Activated naive CD8-positive, alpha-beta T cell treated with anti-CD3 and anti-CD28 coated beads for 36 hours (primary cell): ENCODE data around the gene EPG5. TPM values are rescaled to one million over a fixed set of nuclear protein-coding genes. Genes with fewer than 3 reads are reported as not detected.

Experiments used
- DNase-seq: peaks from one replicate; pipeline ENCODE4 v3.0.0; 2021
- H3K27ac Mint-ChIP-seq: one replicate; pipeline ENCODE4 v1.8.0; 2022; ENCODE audit warnings: mild to moderate bottlenecking, moderate library complexity, mixed read lengths
- H3K27me3 Mint-ChIP-seq: one replicate; pipeline ENCODE4 v1.8.0; 2022; ENCODE audit warnings: mild to moderate bottlenecking, mixed read lengths
- H3K36me3 Mint-ChIP-seq: one replicate; pipeline ENCODE4 v1.8.0; 2021; ENCODE audit warnings: mild to moderate bottlenecking, mixed read lengths
- H3K4me1 Mint-ChIP-seq: one replicate; pipeline ENCODE4 v1.8.0; 2021; ENCODE audit warnings: mixed read lengths
- H3K4me3 Mint-ChIP-seq: one replicate; pipeline ENCODE4 v1.8.0; 2022; ENCODE audit warnings: mild to moderate bottlenecking, moderate library complexity, mixed read lengths
- H3K9me3 Mint-ChIP-seq: one replicate; pipeline ENCODE4 v1.8.0; 2022; ENCODE audit warnings: mixed read lengths
- total RNA-seq, 2 experiments: library from RNA; stranded (reverse); gene quantifications; one replicate each; pipeline ENCODE4 v1.2.3, GENCODE V29; 2021

The EPG5 gene
- total RNA-seq, 2 experiments from 2014 or later = 12.9 to 13.8 TPM

DNA sequence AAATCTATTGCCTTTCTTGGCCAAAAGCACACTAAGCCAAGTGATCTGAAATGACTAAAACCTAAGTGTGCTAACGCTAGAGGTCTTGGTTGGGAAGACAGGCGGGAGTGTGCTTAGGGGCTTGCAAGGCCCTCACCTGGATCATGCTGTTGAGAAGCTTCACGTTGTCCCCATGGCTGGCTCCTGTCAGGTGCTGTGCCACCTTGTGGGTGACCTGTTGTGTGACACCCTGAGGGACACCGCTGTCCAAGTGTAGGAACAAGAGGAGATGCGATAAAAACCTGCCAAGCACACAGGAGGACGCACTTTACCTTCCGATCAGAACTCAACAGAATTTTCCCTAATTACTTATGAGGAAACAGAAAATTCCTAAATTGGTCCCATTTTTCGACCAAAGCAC, 50.8 kb downstream of the EPG5 start:
- Mint-ChIP-seq H3K4me3 (no peak overlapping the region), H3K9me3 (no peaks in the 10 kb centered on the region), H3K27ac (no peak overlapping the region), H3K36me3 (peaks cover 11% of the 10 kb centered on the region), H3K4me1 (peaks cover 8% of the 10 kb centered on the region), H3K27me3 (no peaks in the 10 kb centered on the region)
- DNase-seq = peak; percentile 12

- Mint-ChIP-seq H3K4me1 (no peaks in the 10 kb centered on the region), H3K27ac (no peak overlapping the region)
These were observed 53.9 kb downstream of the EPG5 start for GRCh38 chr18:45913276-45913675.

DNA sequence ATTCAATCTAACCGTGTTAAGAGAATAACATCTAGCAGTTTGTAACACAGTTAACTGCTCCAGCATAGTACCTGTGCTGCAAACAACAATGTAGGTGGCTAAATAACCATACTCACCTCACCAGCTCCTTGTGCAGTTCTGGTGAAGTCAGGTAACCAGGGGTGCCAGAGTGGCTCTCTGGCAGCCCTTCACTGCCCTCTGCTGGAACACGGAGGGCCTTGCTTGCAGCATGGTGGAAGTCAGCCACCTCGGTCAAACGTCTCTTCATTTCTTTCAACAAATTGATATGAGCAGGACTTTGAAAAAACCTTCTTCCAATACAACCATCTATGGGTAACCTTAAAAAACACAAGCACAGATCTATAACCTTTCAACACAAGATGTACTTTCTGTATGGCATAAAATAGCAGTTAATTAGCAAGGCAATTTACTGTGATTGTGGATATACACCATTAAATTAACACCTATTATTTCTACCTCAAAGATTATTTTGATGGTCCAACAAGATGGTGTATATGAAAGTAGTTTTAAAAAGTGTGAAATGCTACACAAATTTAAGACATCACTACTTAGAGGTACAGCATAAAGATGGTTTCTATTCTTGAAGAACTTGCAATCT, 56.6 kb downstream of the EPG5 start:
- Mint-ChIP-seq H3K36me3 (peaks cover 20% of the 10 kb centered on the region), H3K9me3 (no peaks in the 10 kb centered on the region), H3K27me3 (no peaks in the 10 kb centered on the region), H3K4me1 (no peaks in the 10 kb centered on the region), H3K4me3 (no peak overlapping the region), H3K27ac (no peak overlapping the region)
- DNase-seq = peak; percentile 63

More at GRCh38 chr18:45913276-45913675, 53.9 kb downstream of the EPG5 start:
- H3K4me3 Mint-ChIP-seq = no peak overlapping the region
- peaks cover 18% of the 10 kb centered on the region for H3K36me3 Mint-ChIP-seq
- H3K9me3 Mint-ChIP-seq = no peaks in the 10 kb centered on the region
- no peaks in the 10 kb centered on the region for H3K27me3 Mint-ChIP-seq
- no peak for DNase-seq

- Mint-ChIP-seq H3K4me3 (no peak overlapping the region), H3K36me3 (peaks cover 14% of the 10 kb centered on the region), H3K27ac (no peak overlapping the region), H3K9me3 (no peaks in the 10 kb centered on the region), H3K27me3 (no peaks in the 10 kb centered on the region), H3K4me1 (no peaks in the 10 kb centered on the region)
- no peak for DNase-seq
These were observed 65.4 kb downstream of the EPG5 start for GRCh38 chr18:45901654-45902210.

GRCh38 chr18:45900623-45901022, 66.5 kb downstream of the EPG5 start:
- Mint-ChIP-seq H3K36me3 (peaks cover 14% of the 10 kb centered on the region), H3K27ac (no peak overlapping the region), H3K4me3 (no peak overlapping the region), H3K9me3 (no peaks in the 10 kb centered on the region), H3K27me3 (no peaks in the 10 kb centered on the region), H3K4me1 (peaks cover 3% of the 10 kb centered on the region)
- DNase-seq = no peak

DNA sequence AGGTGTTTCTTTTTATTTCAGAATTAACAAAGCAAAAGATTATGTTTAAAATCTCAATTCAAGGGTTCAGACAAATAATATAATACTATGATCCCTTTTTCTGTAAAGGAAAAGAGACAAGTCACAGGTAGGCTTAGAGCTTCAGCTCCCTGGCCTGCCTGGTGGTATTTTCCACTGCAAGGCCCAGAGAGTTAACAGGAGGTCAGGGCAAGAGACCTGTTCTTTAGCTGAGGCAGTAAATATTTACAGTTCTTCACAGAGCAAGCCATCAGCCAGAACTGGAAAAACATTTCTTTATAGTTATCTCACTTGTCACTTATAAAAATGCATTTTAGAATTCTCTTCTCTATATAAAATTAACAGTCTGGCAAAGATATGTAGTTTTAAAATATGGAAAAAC, 70.1 kb downstream of the EPG5 start:
- Mint-ChIP-seq H3K9me3 (no peaks in the 10 kb centered on the region), H3K4me1 (peaks cover 10% of the 10 kb centered on the region), H3K4me3 (no peak overlapping the region), H3K36me3 (peaks cover 17% of the 10 kb centered on the region), H3K27me3 (no peaks in the 10 kb centered on the region), H3K27ac (no peak overlapping the region)
- no peak for DNase-seq

DNA sequence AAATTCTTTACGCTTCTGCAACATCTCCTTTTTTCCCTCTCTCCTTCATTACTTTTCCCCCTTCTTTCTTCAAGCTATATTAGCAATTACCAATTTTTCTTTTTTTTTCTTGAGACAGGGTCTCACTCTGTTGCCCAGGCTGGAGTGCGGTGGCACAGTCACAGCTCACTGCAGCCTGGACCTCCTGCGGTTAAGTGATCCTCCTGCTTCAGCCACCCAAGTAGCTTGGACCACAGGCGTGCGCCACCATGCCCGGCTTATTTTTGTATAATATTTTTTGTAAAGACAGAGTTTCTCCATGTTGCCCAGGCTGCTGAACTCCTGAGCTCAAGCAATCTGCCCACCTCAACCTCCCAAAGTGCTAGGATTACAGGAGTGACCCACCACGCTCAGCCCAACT, 70.7 kb downstream of the EPG5 start:
- H3K27ac Mint-ChIP-seq = no peak overlapping the region
- H3K9me3 Mint-ChIP-seq = no peaks in the 10 kb centered on the region
- no peaks in the 10 kb centered on the region for H3K27me3 Mint-ChIP-seq
- no peak overlapping the region for H3K4me3 Mint-ChIP-seq
- peaks cover 17% of the 10 kb centered on the region for H3K36me3 Mint-ChIP-seq
- DNase-seq = no peak
- peaks cover 10% of the 10 kb centered on the region for H3K4me1 Mint-ChIP-seq

DNA sequence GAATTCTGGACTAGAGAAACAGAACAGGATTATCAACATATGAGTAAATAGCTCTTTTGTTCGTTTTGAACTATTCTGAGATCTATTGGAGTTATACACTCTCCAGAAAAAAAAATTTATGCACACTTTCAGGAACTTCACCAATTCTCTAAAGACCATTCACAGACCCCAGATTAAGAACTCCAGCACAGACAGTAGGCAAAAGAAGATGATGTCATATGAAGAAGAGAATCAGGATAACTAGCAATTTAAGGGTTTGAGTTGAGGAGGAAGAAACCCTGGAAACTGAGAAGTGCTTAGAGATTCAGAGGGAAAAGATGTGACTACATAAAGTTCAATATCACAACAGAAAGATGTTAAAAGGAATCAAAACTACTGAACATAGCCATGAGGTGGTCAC, 71.8 kb downstream of the EPG5 start:
- H3K36me3 Mint-ChIP-seq = peaks cover 14% of the 10 kb centered on the region
- DNase-seq = no peak
- H3K27me3 Mint-ChIP-seq = no peaks in the 10 kb centered on the region
- H3K27ac Mint-ChIP-seq = no peak overlapping the region
- no peak overlapping the region for H3K4me3 Mint-ChIP-seq
- H3K9me3 Mint-ChIP-seq = no peaks in the 10 kb centered on the region
- H3K4me1 Mint-ChIP-seq = peaks cover 10% of the 10 kb centered on the region

DNA sequence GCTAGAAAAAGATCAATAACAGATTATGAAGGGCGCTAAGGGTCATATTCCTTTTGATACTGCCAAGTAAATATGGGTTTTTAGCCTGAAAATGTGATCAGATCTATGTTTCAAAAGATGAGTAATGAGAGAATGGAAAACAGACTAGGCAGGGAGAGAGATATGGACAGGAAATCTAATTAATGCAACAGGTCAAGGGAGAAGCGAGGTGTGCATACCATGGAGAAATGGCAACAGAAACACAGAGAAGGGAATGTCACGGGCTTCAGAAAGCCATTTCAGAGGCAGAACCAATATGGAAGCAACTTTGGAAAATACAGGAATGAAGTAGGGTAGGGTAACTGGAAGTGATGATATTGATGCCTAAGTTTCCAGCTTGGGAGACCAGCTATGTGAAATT, 72.3 kb downstream of the EPG5 start:
- H3K27me3 Mint-ChIP-seq = no peaks in the 10 kb centered on the region

DNA sequence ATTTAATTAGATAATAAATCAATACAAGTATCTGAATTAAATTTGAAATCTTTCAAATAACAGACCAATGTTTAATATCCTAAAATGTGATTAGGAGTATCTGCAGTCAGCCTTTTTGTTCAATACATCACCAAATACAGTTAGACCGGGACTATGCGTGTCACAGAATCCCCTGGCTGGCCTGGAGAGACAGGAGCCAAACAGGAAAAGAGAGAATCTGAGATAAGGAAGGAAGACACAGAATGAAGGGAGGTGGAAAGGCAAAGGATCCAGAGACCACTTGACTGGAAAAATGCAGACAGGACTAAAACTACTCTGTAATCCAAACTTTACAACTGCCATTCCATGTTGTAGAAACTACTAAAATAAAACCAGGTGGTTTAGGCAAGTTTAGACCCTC, 75.3 kb downstream of the EPG5 start:
- DNase-seq = no peak
- H3K27ac Mint-ChIP-seq = no peak overlapping the region
- H3K36me3 Mint-ChIP-seq = peaks cover 6% of the 10 kb centered on the region
- peaks cover 10% of the 10 kb centered on the region for H3K4me1 Mint-ChIP-seq
- H3K27me3 Mint-ChIP-seq = no peaks in the 10 kb centered on the region
- H3K4me3 Mint-ChIP-seq = no peak overlapping the region
- H3K9me3 Mint-ChIP-seq = no peaks in the 10 kb centered on the region

More for the DNA sequence above, 72.3 kb downstream of the EPG5 start:
- no peak for DNase-seq
- H3K4me3 Mint-ChIP-seq = no peak overlapping the region
- H3K27ac Mint-ChIP-seq = no peak overlapping the region
- H3K9me3 Mint-ChIP-seq = no peaks in the 10 kb centered on the region
- peaks cover 14% of the 10 kb centered on the region for H3K36me3 Mint-ChIP-seq
- peaks cover 10% of the 10 kb centered on the region for H3K4me1 Mint-ChIP-seq

DNA sequence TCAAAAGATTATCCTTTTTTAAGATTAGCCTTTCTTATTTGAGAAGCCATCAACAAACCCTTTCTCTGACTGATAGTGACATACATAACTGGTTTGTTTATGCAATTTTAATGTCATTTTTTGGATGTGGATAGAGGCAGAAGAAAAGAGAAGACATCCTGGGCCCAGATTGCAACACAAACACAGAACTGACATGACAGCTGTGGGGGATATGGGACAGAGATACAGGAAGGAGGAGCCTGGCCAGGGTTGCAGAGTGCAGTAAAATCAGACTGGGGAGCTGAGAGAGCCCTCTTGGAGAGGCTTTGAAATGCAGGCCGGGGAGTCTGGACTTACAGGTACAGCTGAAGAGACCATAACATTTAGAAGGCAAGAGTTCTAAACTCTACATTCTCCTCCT, 76.5 kb downstream of the EPG5 start:
- no peak for DNase-seq
- Mint-ChIP-seq H3K27me3 (no peaks in the 10 kb centered on the region), H3K4me1 (peaks cover 7% of the 10 kb centered on the region), H3K36me3 (peaks cover 6% of the 10 kb centered on the region), H3K4me3 (no peak overlapping the region), H3K27ac (no peak overlapping the region), H3K9me3 (no peaks in the 10 kb centered on the region)

- peaks cover 3% of the 10 kb centered on the region for H3K36me3 Mint-ChIP-seq
- no peaks in the 10 kb centered on the region for H3K27me3 Mint-ChIP-seq
- no peak for DNase-seq
- peak overlapping the region; percentile 0 for H3K27ac Mint-ChIP-seq
- no peaks in the 10 kb centered on the region for H3K9me3 Mint-ChIP-seq
- no peak overlapping the region for H3K4me3 Mint-ChIP-seq
- peaks cover under 1% of the 10 kb centered on the region for H3K4me1 Mint-ChIP-seq
These were observed 77.6 kb downstream of the EPG5 start for GRCh38 chr18:45889419-45890064.

DNA sequence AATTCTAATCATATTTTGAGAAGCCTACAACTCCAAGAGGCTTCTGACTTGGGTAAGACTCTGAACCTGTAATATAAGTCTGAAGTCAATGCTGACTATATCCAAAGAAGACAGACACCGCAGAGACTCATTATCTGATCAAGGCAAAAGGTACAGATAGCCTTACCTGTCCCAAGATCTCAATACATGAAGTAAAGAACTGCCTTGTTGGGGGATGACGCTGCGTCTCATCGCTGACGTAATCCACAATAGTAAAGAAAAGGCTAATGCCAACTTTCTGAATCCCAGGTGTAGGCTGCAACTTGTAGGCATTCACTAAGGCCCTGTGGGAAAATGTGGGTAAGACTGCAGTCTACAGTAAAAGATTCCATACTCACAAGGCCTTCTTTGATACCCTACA, 79.5 kb downstream of the EPG5 start:
- Mint-ChIP-seq H3K27me3 (no peaks in the 10 kb centered on the region), H3K4me3 (no peak overlapping the region), H3K9me3 (no peaks in the 10 kb centered on the region), H3K36me3 (peaks cover 2% of the 10 kb centered on the region), H3K27ac (no peak overlapping the region), H3K4me1 (no peaks in the 10 kb centered on the region)
- no peak for DNase-seq

GRCh38 chr18:45880876-45881558, 86.1 kb downstream of the EPG5 start:
- Mint-ChIP-seq H3K27me3 (no peaks in the 10 kb centered on the region), H3K36me3 (peaks cover 25% of the 10 kb centered on the region), H3K9me3 (no peaks in the 10 kb centered on the region), H3K27ac (peak overlapping the region; percentile 32), H3K4me1 (peaks cover 14% of the 10 kb centered on the region), H3K4me3 (no peak overlapping the region)
- DNase-seq = no peak
